ENCODE measurements around the gene CTNNA3. TPM values are rescaled to one million over a fixed set of nuclear protein-coding genes. Genes with fewer than 3 reads are reported as not detected.

The CTNNA3 gene
- total and polyA plus RNA-seq, 2 donors (not counting 3 experiments of a cell fraction or from before 2014, with no cell fraction given), result not detected

DNA sequence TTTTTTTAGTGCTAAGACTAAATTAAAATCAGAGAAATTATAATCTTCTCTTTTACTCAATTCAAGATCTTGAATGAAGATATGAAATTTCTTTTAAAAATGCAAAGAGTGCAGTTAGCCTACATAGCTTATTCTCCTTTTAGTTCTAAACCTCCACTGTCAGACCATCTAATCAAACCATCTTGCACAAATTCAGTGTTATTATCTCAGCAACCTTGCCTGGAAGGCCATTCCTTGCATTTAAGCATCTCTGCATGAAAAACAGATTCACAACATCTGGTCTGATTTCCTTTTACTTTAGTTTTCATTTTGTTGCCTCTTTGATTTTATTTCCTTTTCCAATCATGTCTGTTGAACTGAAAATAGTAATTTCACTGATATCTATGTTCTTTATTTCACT lies 1297.3 kb downstream of the CTNNA3 start:
- no peak overlapping the region for H3K4me2 ChIP-seq (ENCODE audit: insufficient read depth, low read length)
- H3K9me3 ChIP-seq (replicated peaks; ENCODE audit: control insufficient read depth, insufficient read depth, low read length), result peaks cover 2% of the 10 kb centered on the region
- DNase-seq (ENCODE audit: low read depth, low spot score) (no peak), FAIRE-seq (no peak)
- no peak overlapping the region for H3K9ac ChIP-seq (replicated peaks; ENCODE audit: extremely low read depth, insufficient read depth, low read length)
- no peaks in the 10 kb centered on the region for H4K20me1 ChIP-seq (replicated peaks; ENCODE audit: control insufficient read depth, extremely low read depth, insufficient read depth, low read length)
- no peak overlapping the region for H3K27ac ChIP-seq (ENCODE audit: insufficient read depth, low read depth, low read length)
- no peak overlapping the region for H3K4me3 ChIP-seq (replicated peaks in 1 of 3; ENCODE audit: insufficient read depth in 1 of 3, low read depth in 1 of 3, low read length in 3 of 3)
- H3K79me2 ChIP-seq (ENCODE audit: control insufficient read depth, insufficient read depth, low read length), result no peaks in the 10 kb centered on the region
- no peaks in the 10 kb centered on the region for H3K36me3 ChIP-seq (ENCODE audit: control insufficient read depth in 2 of 2, extremely low read depth in 1 of 2, insufficient read depth in 2 of 2, low read length in 2 of 2)
- BruUV-seq (replicated peaks), result no TSS peak
- H3K4me1 ChIP-seq (ENCODE audit: control insufficient read depth, extremely low read depth, insufficient read depth, low read length), result no peaks in the 10 kb centered on the region
- TF ChIP-seq MYC (IDR thresholded peaks at IDR 0.05; ENCODE audit: low read depth, low read length) (no peak), POLR2AphosphoS5 (IDR thresholded peaks at IDR 0.05; ENCODE audit: insufficient read depth, low read depth, low read length) (no peak), EZH2 (IDR thresholded peaks at IDR 0.05; ENCODE audit: borderline replicate concordance, low read depth, low read length, severe bottlenecking) (no peak), JUN (IDR thresholded peaks at IDR 0.05; ENCODE audit: borderline replicate concordance, insufficient read depth, insufficient read length, low read depth) (no peak), CTCF (IDR thresholded peaks at IDR 0.05; ENCODE audit: extremely low read depth in 1 of 2, insufficient read depth in 1 of 2, low read depth in 1 of 2, low read length in 2 of 2) (no peak), POLR2A (IDR thresholded peaks at IDR 0.05; ENCODE audit: low read depth, low read length) (no peak), GATA2 (IDR thresholded peaks at IDR 0.05; ENCODE audit: insufficient read depth, insufficient read length, low read depth, low read length) (no peak), FOS (IDR thresholded peaks at IDR 0.05; ENCODE audit: borderline replicate concordance, insufficient read depth, low read length) (no peak)
- TF ChIP-seq, protein P1, sequence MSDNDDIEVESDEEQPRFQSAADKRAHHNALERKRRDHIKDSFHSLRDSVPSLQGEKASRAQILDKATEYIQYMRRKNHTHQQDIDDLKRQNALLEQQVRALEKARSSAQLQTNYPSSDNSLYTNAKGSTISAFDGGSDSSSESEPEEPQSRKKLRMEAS (IDR thresholded peaks at IDR 0.05; ENCODE audit: insufficient read depth, insufficient read length), result no peak
- no peaks in the 10 kb centered on the region for H3K9me1 ChIP-seq (replicated peaks; ENCODE audit: control insufficient read depth, extremely low read depth, insufficient read depth, low read length)
- POLR2A ChIA-PET, result no interaction called here
- intact Hi-C loops (cut with micrococcal nuclease), result no loop called here
- CTCF ChIA-PET, result no interaction called here
- H3K27me3 ChIP-seq (ENCODE audit: control insufficient read depth in 2 of 2, insufficient read depth in 2 of 2, low read length in 2 of 2), result no peaks in the 10 kb centered on the region
- dilution Hi-C loops (cut with MboI; ENCODE audit: extremely low pct_ligation_motif_present, low sequenced_read_pairs), result no loop called here
- no peak overlapping the region for H2AFZ ChIP-seq (ENCODE audit: low read depth, low read length)
